Measurements from ENCODE around the gene MATN1.

DNA sequence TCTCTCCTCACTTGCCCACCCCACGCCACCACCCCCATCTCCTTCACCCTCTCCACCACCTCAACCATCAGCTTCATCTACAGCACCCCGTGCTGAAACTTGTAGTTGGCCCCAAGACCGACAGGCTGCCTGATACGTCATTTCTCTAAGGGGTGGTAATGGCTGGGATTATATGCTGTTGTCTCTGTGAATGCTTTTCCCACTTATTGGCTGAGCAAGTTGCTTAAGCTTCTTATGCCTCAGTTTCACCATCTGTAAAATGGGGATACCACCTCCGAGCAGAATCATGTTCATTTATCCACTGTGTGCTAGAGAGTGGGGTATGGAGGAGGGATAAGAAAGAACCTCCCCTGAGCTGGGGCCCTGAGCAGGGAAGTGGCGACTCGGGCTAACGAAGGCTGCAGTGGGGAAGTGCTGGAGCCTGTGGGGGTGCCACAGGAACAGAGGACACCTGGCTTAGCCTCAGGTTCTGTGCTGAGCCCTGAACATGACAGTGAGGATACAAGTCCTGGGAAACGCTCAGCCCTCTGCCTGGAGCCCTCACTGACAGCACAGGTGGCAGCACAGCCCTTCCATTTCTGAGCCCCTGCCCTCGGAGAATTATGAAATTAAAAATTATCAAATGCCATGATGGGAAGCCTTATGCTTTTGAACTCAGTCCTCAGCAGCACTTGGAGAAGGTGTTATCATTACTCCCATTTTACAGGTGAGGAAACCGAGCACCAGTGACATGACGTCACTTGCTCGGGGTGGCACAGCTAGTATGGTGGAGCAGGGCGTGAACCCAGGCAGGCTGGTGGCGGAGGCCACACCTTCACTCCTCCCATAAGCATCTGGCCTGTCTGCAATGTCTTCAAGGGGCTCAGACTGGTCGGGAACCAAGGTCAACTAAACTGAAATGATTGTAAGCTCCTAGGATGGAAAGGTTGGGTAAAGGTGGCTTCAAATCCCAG lies 2.8 kb downstream of the MATN1 start:
- TF ChIP-seq, protein P1, sequence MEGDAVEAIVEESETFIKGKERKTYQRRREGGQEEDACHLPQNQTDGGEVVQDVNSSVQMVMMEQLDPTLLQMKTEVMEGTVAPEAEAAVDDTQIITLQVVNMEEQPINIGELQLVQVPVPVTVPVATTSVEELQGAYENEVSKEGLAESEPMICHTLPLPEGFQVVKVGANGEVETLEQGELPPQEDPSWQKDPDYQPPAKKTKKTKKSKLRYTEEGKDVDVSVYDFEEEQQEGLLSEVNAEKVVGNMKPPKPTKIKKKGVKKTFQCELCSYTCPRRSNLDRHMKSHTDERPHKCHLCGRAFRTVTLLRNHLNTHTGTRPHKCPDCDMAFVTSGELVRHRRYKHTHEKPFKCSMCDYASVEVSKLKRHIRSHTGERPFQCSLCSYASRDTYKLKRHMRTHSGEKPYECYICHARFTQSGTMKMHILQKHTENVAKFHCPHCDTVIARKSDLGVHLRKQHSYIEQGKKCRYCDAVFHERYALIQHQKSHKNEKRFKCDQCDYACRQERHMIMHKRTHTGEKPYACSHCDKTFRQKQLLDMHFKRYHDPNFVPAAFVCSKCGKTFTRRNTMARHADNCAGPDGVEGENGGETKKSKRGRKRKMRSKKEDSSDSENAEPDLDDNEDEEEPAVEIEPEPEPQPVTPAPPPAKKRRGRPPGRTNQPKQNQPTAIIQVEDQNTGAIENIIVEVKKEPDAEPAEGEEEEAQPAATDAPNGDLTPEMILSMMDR (IDR thresholded peaks at IDR 0.05) = no peak
- no peak for TF ChIP-seq ZFX (IDR thresholded peaks at IDR 0.05; ENCODE audit: borderline replicate concordance)

Data from 22Rv1 (cell line).